Activated CD8-positive, alpha-beta memory T cell treated with anti-CD3 and anti-CD28 coated beads, Interleukin-2, amount 50 U/mL, for 1 hour (primary cell): ENCODE data around the gene GABRG3.

Source experiments
- DNase-seq: peaks from one replicate; pipeline ENCODE4 v3.0.0-alpha.2; 2020; ENCODE audit errors: extremely low read depth

The GABRG3 gene

DNA sequence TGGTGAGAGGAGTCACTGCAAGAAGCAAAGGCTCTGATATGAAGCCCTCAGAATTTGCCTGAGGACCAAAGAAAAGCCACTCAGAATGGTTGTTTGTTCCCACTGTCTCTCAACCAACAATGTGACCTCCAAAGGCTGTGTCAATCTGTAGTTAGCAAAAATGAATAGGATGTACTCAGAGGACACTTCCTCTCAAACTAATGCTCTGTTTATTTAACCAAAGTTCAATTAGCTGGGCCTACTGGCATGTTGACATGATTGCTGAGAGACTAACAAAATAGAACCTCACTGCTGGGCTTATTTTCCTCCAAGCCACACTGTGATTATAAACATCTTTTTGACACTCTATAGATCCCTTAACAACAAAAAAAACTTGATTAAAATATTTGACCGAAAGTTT, 605.6 kb downstream of the GABRG3 start:
- no peak for DNase-seq

DNA sequence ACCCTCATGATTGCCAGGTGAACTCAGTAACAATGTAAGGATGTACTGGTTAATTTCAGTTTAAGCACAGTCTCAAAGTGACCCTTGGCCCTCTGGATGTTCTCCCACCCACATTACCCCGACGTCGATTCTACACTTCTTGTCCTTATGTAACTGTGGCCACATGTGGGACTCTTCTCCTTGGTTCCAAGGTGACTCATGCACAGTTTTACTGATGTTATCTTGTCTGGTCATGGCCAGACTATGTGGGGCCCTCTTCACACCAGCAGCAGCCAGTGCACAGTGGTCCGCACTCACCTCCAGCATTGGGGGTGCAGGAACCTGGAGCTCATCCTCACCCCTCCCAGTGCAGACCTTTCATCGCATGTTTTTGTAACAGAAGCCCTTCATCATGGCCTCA, 608.8 kb downstream of the GABRG3 start:
- DNase-seq = no peak

DNA sequence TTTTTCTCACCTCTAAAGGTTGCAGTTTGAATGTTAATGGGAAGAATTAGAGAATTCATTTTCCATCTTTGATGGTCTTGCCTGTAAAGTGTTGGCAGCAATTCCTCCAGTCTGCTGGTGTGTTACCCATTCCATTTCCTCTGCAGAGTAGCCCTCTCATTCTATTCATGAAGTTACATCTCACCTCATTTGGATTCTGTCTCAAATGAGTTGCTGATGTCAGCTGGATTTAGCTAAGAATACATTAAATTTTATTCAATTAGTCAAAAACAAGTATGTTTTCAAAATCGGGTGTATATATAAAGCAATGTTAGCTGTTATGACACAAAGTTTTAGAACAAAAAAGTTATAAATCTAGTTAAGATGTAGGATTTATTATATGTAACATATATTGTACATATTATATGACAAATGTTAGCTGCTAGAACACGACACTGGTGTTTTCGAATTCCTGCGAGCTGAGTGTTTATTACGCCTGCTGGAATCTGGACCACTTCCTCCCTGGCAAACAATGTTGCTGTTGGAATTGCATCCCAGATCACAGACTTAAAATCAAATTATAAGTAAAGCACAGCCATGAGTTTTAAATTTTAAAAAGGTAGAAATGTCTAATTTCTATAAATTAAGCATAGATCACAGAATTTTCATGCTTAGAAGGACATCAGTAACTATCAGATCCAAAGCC, 611.9 kb downstream of the GABRG3 start:
- DNase-seq = no peak

DNA sequence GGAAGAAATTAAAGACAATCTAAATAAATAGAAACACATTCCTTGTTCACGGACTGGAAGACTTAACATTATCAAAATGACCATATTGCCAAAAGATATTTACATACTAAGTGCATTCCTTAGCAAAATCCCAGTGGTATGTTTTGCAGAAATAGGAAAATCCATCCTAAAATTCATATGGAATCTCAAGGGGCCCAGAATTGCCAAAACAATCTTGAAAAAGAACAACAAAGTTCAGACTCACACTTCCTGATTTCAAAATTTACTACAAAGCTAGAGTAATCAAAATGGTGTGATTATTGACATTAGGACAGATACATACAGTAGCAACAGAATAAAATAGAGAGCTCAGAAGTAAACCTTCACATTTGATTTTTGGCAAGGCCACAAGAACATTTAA, 612.7 kb downstream of the GABRG3 start:
- no peak for DNase-seq

DNA sequence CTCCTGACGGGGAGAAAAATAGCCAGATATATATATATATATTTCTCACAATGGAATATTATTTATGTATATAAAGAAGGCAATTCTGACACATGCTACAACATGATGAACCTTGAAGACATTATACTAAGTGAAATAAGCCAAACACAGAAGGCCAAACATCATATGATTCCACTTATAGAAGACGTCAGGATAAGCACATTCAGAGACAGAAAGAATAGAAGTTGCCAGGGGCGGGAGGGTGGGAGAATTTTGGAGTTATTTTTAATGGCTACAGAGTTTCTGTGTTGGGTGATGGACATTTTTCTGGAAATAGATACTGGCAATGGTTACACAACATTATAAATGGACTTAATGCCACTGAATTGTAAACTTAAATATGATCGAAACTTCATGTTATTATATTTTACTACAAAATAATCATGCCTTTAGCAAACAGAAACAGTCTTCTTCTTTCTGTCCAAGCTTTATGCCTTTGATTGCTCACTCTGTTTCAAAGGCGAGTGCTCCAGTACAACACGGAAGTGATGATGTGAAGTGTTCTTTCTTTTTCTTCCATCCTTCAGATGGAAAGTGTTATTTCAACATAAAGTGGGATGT, 614.2 kb downstream of the GABRG3 start:
- no peak for DNase-seq

DNA sequence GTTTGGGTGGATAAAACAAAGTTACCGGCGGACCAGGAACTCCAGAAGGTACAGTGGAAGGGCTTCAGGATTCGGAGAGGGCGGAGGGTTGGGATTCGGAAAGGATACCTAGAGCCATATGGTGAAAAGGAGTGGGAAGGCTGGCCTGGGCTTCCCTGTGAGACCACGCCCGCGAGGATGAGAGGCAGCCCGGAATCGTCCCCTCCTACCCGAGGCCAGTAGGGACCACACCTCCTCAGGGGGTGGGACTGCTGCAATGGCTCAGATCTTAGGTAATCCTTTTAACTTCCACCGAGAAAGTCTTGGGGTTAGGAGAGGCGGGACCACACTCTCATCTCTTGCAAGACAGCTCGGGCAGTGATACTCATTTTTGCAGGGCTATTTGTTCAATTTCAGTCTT, 616.8 kb downstream of the GABRG3 start:
- no peak for DNase-seq

DNA sequence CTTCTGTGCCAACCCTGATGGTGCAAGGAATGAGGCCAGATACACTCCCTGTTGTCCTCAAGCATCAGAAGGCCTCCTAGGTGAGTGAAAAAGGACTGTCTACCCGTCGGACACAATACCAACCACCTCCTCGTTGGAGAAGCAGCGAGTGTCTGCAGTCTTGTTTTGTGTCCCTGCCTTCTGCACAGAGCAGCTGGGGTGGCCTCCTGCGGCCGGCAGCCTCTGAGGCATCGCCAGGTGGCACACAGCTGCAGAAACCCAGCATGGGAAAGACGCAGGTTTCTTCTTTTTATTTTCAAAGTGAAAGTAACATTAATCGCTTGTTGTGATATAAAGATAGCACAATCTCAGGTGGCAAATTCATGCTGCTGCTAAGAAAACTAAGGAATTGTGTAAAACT, 618.3 kb downstream of the GABRG3 start:
- DNase-seq = no peak

DNA sequence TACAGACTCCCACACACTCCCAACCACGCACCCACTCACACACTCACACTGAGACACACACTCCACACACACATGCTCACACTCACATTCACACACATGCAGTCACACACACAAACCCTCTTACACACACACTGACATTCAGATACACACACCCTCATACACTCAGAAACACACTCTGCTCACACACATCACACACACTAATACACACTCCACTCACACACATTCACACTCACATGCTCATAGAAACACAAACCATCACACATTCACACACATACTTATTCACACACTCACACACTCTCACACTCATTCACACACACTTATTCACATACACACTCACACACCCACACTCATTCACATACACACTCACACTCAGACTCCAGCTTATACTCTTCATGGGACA, 618.8 kb downstream of the GABRG3 start:
- no peak for DNase-seq
